Aorta (tissue), 5 donors: ENCODE measurements around the gene ING5. TPM values are rescaled to one million over a fixed set of nuclear protein-coding genes. Genes with fewer than 3 reads are reported as not detected.

Experiments used
- ATAC-seq: fragments of 200-7000 bp; cut with Tn5 transposase; one replicate; pipeline ENCODE4 v1.9.1; 2022; ENCODE audit warnings: moderate library complexity; ENCODE audit not compliant: low FRiP score
- DNase-seq, 2 donors: peaks; one replicate each; pipeline ENCODE4 v3.0.0-alpha.2; 2020
- H3K27ac ChIP-seq, 2 donors: one replicate each; pipeline ENCODE4 v1.5.1; 2013; ENCODE audit warnings: low read length in 2 of 2, mild to moderate bottlenecking in 2 of 2, moderate library complexity in 2 of 2, control low read depth in 1 of 2, inconsistent platforms in 1 of 2, low read depth in 1 of 2
- H3K27me3 ChIP-seq, 2 donors: one replicate each; pipeline ENCODE4 v1.6.1; 2013; ENCODE audit warnings: control low read depth in 1 of 2, low read length in 1 of 2, mild to moderate bottlenecking in 1 of 2, moderate library complexity in 1 of 2; ENCODE audit not compliant: insufficient read depth in 2 of 2, control insufficient read depth in 1 of 2
- H3K36me3 ChIP-seq, 2 donors: one replicate each; pipeline ENCODE4 v1.6.1; 2013; ENCODE audit warnings: control low read depth in 1 of 2, low read length in 1 of 2, mild to moderate bottlenecking in 1 of 2; ENCODE audit not compliant: insufficient read depth in 2 of 2, control insufficient read depth in 1 of 2
- H3K4me1 ChIP-seq, 2 donors: one replicate each; pipeline ENCODE4 v1.6.1; 2013; ENCODE audit warnings: low read length in 2 of 2, control low read depth in 1 of 2, mild to moderate bottlenecking in 1 of 2, moderate library complexity in 1 of 2; ENCODE audit not compliant: insufficient read depth in 2 of 2, control insufficient read depth in 1 of 2
- H3K4me3 ChIP-seq, 2 donors: one replicate each; pipeline ENCODE4 v1.5.1; 2013; ENCODE audit warnings: low read length in 2 of 2, control low read depth in 1 of 2, mild to moderate bottlenecking in 1 of 2
- H3K9me3 ChIP-seq: one replicate; pipeline ENCODE4 v1.6.1; 2013; ENCODE audit warnings: mild to moderate bottlenecking, low read length; ENCODE audit not compliant: control insufficient read depth
- WGBS, 2 donors: extraction: QIAGEN DNeasy Blood & Tissue Kit; methylation state at CpG; one replicate each; pipeline ENCODE4 v1.1.7; 2013; 5-methylcytosine and 5-hydroxymethylcytosine counted together
- intact Hi-C, 2 donors: fragments of 100-400 bp; cut with DNase I; formaldehyde crosslinking; loops; one replicate each; pipeline versions ENCODE4 v1.14.2 to v1.15.0; 2022
- polyA plus RNA-seq, 2 donors: library from polyadenylated mRNA; stranded (reverse); fragments of 200-250 nt; gene quantifications; one replicate each; pipeline ENCODE4 v1.2.3, GENCODE V29; 2013
- total RNA-seq, 2 donors: library from RNA; stranded (reverse); fragmentation: NEBNext Ultra II Directional; extraction: Animal tissue kit (Norgen Biotek cat#: 25700); gene quantifications; one replicate each; pipeline ENCODE4 v1.2.1, GENCODE V29; 2021
- donor health status: healthy with polysubstance abuse.
- donor health status: Bipolar disorder and iron deficiency.
- donor health status: DM: no; HTN: no; CAD: no.
- donor health status: DM: no; HTN: no; CAD: no.
- donor health status: DM: yes; HTN: yes; CAD: no.

The ING5 gene
- total and polyA plus RNA-seq, 4 donors: 11.9 to 51.7 (median 31.2) TPM

DNA sequence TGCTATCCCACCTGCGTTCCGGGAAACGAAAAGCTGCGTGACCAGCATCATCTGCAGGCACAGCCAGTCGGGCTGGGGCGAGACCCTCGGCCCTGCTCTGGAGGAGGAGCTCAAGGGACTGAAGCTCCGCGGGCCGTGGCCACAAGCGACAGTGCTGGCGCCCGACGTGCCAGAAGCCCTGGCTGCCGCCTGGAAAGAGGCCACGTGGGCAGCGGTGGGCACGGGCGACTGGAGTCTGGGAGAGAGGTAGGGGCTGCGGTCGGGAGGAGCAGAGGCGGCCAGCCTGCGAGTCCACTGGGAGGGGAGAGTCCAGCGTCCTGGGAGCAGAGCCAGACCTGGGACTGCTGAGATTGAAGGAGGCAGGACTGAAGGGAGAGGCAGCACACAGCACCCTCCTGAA lies 24.4 kb upstream of the ING5 start:
- no peak overlapping the region for H3K27ac ChIP-seq
- DNase-seq (peak in 1 of 2 donors; percentile 71), ATAC-seq (no peak)
- no peaks in the 10 kb centered on the region for H3K4me1 ChIP-seq
- no peaks in the 10 kb centered on the region for H3K36me3 ChIP-seq
- WGBS, 2 donors: 86 to 92% methylated on average over 24 of the region's 24 CpGs
- H3K27me3 ChIP-seq: no peaks in the 10 kb centered on the region
- intact Hi-C loops: no loop called here
- H3K4me3 ChIP-seq: no peak overlapping the region
- no peaks in the 10 kb centered on the region for H3K9me3 ChIP-seq

DNA sequence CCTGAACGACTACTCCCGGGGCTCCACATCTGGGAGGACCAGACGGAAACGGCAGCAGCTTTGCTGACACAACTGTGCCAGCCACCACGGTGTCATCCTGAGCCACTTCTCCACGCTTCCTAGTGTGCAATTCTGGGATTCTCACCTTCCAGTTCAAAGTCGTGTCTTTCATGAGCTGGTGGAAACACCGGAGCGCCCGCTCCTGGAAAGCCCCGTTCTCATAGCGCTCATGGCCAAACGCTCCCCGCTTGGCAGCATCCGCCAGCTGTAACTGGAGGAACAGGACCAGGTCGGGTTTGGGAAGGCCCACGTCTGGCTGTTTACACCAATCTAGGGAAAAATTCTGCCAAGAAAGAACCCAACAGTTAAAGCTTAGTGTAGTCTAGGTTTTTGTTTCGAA lies 23.5 kb upstream of the ING5 start:
- H3K27ac ChIP-seq: no peak overlapping the region
- DNase-seq (no peak), ATAC-seq (no peak)
- WGBS, 2 donors: 88% methylated on average over 18 of the region's 18 CpGs
- no peaks in the 10 kb centered on the region for H3K27me3 ChIP-seq
- H3K4me3 ChIP-seq: no peak overlapping the region
- H3K9me3 ChIP-seq: no peaks in the 10 kb centered on the region
- intact Hi-C loops: no loop called here
- no peaks in the 10 kb centered on the region for H3K4me1 ChIP-seq
- H3K36me3 ChIP-seq: no peaks in the 10 kb centered on the region

DNA sequence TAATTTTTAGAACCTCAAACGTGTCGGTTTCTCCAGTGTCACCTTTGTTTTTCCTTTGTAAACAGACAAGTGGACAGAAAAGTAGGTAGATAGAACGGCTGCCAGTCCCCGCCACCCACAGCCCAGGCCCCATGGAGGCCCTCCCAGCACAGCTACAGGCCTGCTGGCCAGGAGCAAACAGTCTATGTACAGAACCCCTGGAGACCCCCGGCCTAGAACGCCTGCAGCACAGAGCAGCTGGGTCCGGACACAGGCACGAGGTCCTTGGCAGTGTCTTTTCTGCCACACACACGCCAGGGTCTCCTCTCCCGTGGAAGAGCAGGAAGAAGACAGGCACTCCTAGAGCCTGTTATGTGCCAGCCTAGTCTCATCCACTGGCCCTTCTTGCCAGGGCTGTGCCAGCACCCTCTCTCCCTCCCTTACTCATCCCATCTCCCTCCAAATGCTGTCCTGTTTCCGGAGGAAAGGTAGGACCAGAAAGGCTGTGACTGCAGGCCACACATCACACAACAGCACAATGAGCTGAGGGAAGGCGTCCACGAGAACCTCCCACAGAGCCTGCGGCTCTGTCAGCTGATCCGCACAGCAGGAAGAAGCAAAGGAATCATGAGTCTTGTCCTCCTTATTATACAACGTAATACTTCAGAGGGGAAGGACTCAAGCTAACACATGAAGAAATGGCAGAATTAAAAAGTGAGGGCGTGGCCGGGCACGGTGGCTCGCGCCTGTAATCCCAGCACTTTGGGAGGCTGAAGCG lies 22.9 kb upstream of the ING5 start:
- DNase-seq: no peak
- WGBS, 2 donors: 88 to 94% methylated on average over 22 of the region's 22 CpGs
- Histone ChIP-seq H3K9me3 (no peaks in the 10 kb centered on the region), H3K36me3 (no peaks in the 10 kb centered on the region), H3K4me3 (no peak overlapping the region), H3K4me1 (no peaks in the 10 kb centered on the region), H3K27ac (no peak overlapping the region), H3K27me3 (no peaks in the 10 kb centered on the region)
- intact Hi-C loops: no loop called here
- ATAC-seq: no peak

DNA sequence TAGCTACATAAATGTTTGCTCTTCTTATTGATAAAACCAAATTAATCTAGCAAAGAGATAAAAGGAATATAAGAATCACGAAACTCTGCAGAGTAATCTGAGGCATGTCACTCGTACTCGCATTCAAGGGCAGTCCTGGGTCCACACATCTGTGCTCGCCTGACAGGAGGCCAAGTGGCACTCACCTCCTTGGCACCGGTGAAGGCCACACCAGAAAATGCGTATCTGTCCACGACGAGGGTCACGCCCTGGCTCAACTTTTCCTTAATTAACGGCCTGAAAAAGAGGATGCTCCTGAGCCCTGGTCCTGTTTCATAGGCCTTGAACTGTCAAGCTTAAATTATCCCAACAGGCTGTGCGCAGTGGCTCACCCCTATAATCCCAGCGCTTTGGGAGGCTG lies 21.8 kb upstream of the ING5 start:
- Histone ChIP-seq H3K27me3 (no peaks in the 10 kb centered on the region), H3K4me3 (no peak overlapping the region), H3K27ac (no peak overlapping the region), H3K36me3 (no peaks in the 10 kb centered on the region), H3K4me1 (no peaks in the 10 kb centered on the region), H3K9me3 (no peaks in the 10 kb centered on the region)
- no peak for DNase-seq
- intact Hi-C loops: no loop called here
- WGBS, 2 donors: 92 to 93% methylated on average over 12 of the region's 12 CpGs
- ATAC-seq: no peak

DNA sequence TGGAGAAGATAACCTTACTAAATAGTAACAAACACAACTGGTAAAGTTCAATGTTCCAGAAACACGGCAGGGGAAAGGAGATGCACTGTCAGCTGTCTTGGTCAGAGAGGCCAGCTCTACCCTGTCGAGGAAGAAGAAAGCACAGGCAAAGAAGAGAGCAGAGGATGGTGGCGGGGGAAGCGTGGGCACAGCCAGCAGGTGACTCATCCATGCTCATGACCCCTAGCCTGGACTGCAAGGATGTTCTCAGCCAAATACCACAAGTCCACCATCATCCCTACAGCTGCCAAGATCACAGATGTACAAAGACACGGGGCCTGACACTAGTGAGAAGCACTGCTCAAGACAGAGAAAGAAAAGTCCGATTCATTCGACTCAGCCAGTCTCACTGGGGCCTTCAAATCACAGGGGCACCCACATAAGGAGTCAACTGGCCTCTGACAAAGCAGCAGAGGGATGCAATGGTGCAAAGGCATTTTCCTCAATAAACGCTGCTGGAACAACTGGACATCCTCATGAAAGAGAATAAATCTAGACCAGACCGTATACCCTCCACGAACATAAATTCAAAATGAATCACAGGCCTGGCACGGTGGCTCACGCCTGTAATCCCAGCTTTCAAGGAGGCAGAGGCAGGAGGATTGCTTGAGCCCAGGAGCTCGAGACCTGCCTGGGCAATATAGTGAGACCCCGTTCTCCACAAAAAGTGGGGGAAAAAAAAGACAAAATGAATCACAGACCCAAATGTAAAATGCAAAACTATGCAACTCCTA lies 20.8 kb upstream of the ING5 start:
- no peaks in the 10 kb centered on the region for H3K36me3 ChIP-seq
- H3K4me1 ChIP-seq: no peaks in the 10 kb centered on the region
- ATAC-seq (no peak), DNase-seq (no peak)
- H3K27ac ChIP-seq: no peak overlapping the region
- H3K27me3 ChIP-seq: no peaks in the 10 kb centered on the region
- 81 to 83% methylated on average over 14 of the region's 14 CpGs for WGBS, 2 donors
- intact Hi-C loops: no loop called here
- no peaks in the 10 kb centered on the region for H3K9me3 ChIP-seq
- H3K4me3 ChIP-seq: no peak overlapping the region

DNA sequence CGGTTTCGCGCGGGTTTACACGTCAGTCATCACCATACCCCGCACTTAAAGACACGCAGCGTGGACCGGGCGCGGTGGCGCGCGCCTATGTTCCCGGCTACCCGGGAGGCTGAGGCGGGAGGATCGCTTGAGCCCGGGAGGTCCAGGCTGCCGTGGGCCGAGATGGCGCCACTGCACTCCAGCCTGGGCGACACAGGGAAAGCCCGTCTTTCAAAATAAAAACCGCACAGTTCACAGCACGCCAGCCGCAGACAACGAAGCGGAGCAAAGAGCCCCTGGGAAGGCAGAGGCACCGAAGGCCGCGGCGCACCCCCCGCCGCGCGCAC lies 15.6 kb upstream of the ING5 start:
- H3K9me3 ChIP-seq: no peaks in the 10 kb centered on the region
- H3K27ac ChIP-seq: peak overlapping the region in 1 of 2 donors; percentile 9
- no peaks in the 10 kb centered on the region for H3K27me3 ChIP-seq
- intact Hi-C loops: no loop called here
- no peaks in the 10 kb centered on the region for H3K4me1 ChIP-seq
- WGBS, 2 donors: 0% methylated on average over 37 of the region's 37 CpGs
- H3K36me3 ChIP-seq: no peaks in the 10 kb centered on the region
- ATAC-seq (peak; percentile 3), DNase-seq (no peak)
- H3K4me3 ChIP-seq: peak overlapping the region; percentile 19 to 82

DNA sequence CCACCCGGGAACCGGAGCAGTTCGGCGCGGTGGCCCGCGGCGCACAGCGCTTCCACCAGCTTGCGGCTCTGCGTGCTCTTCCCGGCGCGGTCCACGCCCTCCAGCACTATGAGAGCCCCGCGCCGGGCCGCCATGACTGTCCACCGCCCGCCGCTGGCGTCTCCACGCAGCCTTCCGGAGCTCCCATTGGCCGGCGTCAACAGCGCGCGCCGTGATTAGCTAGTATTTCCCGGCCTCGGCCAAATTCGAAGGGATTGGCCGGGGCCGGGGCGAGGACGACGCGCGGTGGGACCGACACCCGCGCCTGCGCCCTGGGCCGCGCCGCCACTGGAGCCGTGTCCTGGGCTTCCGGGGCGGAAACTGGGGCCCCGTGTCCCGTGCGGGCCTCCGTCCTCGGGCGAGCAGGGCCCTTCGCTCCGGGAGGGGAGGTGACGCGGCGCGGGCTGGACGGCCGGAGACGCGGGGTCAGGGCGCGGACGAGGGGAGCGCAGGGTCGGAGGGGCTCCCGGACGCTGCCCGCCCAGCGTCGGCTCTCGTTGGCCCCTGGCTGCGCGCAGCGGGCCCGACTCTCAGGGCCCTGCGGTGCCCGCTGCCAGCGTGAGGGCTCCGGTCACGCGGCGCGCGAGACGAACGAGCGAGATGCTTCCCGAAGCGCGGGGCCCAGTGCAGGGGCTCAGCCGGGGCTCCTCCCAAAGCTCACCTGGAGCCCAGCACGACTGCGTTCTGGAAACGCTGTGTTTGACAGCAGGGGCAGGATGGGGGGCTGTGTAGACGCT lies 15.0 kb upstream of the ING5 start, which contains the start of gene DTYMK:
Gene DTYMK (minus strand): TSS at position 166 of the 776 bp plus-strand sequence. CDS start 32 bp downstream, at position 134.
- intact Hi-C loops: loop anchor here in 1 of 2 donors (1.0 kb wide), 1 partner anchor 14 kb away; no protein-coding TSS in a partner anchor
- ATAC-seq (peak; percentile 99), DNase-seq (peak; percentile 98 to 99)
- Histone ChIP-seq H3K9me3 (no peaks in the 10 kb centered on the region), H3K4me1 (no peaks in the 10 kb centered on the region), H3K27ac (peak within 1 kb of the TSS in 1 of 2 donors; percentile 76), H3K4me3 (peak within 1 kb of the TSS; percentile 49 to 82), H3K36me3 (no peaks in the 10 kb centered on the region), H3K27me3 (no peaks in the 10 kb centered on the region)
- 0% methylated on average over 88 to 102 of the region's 102 CpGs for WGBS, 2 donors

DNA sequence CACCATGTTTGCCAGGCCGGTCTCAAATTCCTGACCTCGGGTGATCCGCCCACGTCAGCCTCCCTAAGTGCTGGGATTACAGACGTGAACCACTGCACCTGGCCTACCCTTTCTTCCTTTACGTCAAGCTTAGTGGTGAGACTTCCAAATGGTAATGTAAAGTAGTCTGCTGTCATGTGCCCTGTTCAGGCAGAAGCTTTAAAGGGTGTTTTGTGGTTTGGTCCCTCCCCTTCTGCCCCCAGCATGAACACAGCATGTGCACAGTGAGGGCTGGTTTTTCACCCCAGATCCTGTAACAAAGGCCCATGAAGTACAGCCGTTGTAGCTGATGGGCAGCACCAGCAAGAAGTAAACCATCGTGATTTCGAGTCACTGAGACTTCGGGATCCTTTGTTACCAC lies 12.5 kb upstream of the ING5 start:
- Histone ChIP-seq H3K4me1 (no peaks in the 10 kb centered on the region), H3K27ac (no peak overlapping the region), H3K27me3 (no peaks in the 10 kb centered on the region), H3K36me3 (no peaks in the 10 kb centered on the region), H3K4me3 (no peak overlapping the region), H3K9me3 (no peaks in the 10 kb centered on the region)
- DNase-seq: no peak
- no peak for ATAC-seq
- 85 to 87% methylated on average over 10 of the region's 10 CpGs for WGBS, 2 donors
- intact Hi-C loops: no loop called here
